ENCODE measurements around the gene HIRIP3.
A peak's percentile ranks its signal among the peaks of the same experiment; 100 is the strongest.

The HIRIP3 gene

GRCh38 chr16:29996766-29997250 lies 1.4 kb upstream of the HIRIP3 start:
- DNase-seq = no peak

DNA sequence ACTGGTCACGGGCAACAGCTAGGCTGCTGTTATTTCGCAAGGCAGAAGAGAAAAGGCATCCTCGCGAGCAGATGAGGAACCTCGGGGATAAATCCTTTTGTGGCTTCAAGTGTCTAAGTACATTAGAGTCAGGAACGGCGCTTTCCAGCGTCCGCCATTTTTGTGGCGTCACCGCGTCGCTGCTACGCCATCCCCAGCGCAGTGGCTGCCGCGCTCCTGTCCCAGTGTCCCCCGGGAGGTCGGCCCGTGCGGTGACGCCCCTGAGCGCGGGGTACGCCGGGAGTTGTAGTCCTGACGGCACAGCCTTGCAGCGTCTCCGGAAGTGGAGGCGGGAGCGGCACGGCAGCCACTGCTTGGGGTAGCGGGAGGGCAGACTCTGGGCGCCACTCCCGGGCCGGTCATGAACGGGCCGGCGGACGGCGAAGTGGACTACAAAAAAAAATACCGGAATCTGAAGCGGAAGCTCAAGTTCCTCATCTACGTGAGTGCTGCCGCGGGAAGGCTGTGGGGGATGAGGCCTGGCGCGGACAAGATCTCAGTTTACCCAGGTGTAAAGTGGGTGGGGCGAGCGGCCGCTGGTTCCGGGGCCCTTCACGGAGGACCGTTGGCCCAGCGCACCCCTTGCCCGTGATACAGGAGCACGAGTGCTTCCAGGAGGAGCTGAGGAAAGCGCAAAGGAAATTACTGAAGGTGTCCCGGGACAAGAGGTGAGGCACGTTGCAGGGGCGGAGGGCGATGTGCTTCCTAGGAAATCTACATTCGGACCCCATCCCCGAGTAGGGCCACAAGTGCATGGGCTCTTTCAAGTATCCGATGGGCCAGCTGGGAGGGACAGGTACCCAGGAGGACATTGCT lies 721 bp upstream of the HIRIP3 start, which contains the start of gene INO80E:
Gene INO80E, plus strand, starts transcription at position 331 of the 855 bp plus-strand sequence. Its CDS starts 70 bp downstream, at position 401.
- DNase-seq = peak; percentile 97

DNA sequence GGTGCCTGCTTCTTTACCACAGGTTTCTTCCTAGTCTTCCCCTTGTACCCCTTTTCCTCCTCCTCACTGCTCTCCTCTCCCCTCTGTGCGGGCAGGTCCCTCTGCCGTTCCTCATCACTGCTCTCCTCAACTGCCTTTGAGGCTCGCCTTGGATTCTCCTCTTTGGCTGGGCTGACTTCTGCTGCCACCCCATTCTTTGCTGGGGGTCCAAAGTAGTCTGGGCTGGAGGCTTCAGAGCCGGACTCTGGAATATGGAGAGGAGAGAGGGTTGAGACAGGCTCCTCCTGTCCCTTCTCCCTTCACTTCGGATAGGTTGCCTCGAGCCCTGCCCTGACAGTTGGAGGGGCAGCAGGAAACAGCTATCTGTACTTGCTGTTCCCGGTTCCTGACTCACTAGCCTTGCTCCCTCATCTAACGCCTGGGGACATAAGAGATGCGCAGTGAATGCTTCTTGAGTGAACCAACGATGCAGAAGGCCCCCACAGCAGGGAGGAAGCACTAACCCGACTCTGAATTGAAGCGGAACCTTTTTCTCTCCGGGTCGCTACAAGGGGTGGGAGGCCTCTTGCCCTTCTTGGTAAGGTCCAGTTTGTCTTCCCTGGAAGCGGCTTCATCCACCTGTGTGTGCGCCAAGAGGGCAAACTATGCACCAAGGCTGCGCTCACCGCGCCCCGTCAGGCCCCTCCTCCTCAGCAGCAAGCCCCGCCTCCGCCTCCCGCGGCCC lies 655 bp downstream of the HIRIP3 start:
- DNase-seq = peak; percentile 74

DNA sequence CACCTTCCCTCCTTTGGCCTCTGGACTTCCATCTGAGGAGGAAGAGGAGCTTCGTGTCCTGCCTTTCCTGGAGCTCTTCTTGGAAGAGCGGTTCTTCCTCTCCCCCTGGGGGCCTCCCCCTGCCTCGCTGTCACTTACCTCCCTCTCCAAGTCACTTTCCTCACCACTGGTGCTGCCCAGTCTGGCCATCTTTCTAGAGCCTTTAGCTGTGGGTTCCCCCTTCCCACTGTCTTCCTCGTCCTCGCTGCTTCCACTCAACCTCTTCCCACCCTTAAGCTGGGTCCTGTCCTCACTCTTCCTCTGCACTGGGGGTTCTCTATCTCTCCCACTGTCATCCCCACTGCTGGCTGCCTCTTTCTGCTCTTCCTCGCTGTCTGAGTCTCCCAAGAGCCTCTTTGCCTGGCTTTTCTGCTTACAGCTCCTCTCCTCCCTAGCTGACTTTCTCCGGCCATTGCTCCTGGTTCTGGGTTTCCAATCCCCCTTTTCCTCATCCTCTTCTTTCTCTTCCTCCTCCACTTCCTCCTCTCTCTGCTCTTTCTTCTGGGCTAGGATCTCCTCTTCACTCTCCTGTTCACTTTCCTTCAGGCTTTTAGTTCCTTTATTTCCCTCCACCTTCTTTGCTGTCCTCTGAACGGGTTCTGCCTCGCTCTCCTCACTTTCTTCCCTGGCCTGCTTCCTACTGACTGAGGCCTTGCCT lies 1.4 kb downstream of the HIRIP3 start:
- DNase-seq = no peak

DNA sequence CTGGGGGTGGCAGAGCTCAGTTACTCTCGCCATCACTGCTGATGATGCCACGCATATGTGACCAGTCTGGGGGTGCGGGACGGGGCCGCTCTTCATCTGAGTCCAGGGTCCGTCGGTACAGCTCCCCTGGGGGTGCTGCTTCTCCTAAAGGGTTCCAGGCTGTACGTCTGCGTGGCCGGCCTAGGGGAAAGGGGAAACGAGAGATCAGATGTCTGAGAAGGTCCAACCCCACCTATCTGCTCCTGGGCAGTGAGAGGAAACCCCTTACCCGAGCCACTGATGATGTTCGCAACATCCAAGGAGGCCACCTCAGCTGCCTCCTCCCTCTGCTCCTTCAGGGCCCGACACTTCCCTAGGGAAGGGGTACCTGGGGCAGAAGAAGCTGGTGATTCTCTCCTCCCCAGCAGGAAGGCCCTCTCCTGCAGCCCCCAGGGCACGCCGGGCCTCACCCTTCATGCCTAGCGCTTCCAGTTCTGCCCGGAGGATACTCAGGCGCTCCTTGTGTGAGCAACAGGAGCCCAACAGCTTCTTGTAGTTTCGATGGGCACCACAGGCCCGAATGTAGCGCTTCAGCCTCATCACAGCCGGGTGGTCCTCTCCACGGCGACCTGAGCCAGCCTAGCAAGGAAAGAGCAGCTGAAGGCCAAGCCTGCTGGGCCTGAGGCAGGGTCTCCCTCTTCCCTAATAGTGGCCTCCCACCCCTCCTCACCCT lies 2.1 kb downstream of the HIRIP3 start:
- no peak for DNase-seq

GRCh38 chr16:29992344-29992967 lies 3.0 kb downstream of the HIRIP3 start:
- DNase-seq = no peak

- DNase-seq = no peak
These were observed 3.9 kb downstream of the HIRIP3 start for GRCh38 chr16:29991571-29991904.

DNA sequence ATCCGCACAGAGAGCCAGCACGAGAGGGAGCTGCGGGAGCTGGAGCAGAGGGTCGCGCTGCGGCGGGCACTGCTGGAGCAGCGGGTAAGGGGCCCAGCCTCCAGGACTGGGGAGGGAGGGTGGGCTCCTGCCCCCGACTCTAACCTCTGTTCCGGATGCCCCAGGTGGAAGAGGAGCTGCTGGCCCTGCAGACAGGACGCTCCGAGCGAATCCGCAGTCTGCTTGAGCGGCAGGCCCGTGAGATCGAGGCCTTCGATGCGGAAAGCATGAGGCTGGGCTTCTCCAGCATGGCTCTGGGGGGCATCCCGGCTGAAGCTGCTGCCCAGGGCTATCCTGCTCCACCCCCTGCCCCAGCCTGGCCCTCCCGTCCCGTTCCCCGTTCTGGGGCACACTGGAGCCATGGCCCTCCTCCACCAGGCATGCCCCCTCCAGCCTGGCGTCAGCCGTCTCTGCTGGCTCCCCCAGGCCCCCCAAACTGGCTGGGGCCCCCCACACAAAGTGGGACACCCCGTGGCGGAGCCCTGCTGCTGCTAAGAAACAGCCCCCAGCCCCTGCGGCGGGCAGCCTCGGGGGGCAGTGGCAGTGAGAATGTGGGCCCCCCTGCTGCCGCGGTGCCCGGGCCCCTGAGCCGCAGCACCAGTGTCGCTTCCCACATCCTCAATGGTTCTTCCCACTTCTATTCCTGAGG lies 4.4 kb downstream of the HIRIP3 start:
- DNase-seq = no peak

DNA sequence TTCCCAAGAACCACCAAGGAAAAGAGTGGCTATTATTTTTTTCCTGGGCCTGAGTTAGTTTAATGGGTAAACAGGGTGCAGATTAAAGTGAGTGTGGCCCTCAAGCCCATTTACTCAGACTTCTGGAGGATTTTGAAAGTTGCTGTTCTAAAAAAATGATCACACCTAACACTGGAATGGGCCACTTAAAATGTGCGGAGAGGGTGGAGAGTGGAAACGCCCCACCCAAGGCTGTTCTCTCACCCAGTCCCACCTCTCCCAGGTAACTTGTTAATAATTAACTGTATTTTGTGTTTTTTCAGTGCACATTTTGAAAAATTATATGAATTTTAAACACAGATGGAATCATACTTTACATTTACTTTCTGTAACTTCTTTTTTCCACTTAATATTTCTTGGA lies 5.4 kb downstream of the HIRIP3 start:
- DNase-seq = no peak

GRCh38 chr16:29989111-29989858 lies 6.1 kb downstream of the HIRIP3 start:
- no peak for DNase-seq

DNA sequence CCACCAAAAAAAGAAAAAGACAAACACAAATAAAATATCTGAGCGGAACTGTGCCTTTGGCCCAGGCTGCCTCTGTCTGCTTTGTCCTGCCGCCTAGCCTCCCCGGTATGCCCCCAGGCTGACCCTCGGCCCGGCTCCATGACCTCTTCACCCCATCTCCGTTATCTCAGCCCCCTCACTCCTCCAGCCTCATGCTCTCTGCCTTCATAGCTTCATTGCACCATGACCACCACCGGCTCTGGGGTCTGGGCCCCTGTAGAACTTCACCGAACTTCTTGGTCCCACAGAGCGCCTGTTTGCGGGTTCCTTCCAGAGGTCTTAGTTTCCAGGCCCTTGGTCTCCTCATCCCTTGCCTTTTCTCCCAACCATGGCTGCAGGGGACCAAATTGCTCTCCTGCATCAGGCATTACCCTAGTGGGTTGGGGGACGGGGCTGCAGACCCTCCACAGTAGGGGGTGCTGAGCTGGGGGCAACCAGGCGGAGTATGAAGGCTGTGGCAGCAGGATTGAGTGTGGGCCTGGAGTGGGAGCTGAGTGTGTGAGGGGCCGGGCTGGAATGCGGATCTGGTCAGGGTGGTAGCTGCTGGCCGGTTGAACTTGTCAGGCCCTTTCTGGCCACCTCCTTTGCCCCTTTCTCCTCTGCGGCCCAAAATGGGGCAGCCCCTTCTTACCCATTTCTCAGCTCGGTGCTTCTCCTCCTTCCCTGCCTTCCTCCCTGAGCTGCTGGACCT lies 6.9 kb downstream of the HIRIP3 start:
- DNase-seq = no peak

DNA sequence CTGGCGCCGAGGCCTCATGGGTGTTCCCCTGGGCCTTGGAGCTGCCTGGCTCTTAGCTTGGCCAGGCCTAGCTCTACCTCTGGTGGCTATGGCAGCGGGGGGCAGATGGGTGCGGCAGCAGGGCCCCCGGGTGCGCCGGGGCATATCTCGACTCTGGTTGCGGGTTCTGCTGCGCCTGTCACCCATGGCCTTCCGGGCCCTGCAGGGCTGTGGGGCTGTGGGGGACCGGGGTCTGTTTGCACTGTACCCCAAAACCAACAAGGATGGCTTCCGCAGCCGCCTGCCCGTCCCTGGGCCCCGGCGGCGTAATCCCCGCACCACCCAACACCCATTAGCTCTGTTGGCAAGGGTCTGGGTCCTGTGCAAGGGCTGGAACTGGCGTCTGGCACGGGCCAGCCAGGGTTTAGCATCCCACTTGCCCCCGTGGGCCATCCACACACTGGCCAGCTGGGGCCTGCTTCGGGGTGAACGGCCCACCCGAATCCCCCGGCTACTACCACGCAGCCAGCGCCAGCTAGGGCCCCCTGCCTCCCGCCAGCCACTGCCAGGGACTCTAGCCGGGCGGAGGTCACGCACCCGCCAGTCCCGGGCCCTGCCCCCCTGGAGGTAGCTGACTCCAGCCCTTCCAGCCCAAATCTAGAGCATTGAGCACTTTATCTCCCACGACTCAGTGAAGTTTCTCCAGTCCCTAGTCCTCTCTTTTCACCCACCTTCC lies 7.9 kb downstream of the HIRIP3 start:
- no peak for DNase-seq

- no peak for DNase-seq
These were observed 8.5 kb downstream of the HIRIP3 start for GRCh38 chr16:29986931-29987330.

GRCh38 chr16:29986231-29986630 lies 9.2 kb downstream of the HIRIP3 start:
- no peak for DNase-seq

- no peak for DNase-seq
These were observed 10.1 kb downstream of the HIRIP3 start for GRCh38 chr16:29985271-29985811.

DNA sequence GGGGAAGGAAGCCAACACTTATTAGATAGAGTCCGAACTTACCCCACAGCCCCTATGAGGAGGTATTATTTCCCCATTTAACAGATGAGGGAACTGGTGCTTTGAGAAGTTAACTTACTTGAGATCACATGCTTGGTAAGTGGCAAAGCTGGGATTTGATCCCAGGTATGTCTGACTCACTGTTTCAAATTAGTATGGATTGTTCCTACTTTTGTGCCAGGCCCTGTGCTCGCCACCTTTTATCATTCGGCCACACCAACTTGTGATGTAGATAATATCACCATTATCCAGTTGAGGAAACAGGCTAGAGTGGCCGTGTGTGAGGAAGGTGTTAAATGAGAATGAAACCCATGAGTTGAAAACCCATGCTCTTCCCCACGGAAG lies 10.7 kb downstream of the HIRIP3 start:
- DNase-seq = no peak

- no peak for DNase-seq
These were observed 11.2 kb downstream of the HIRIP3 start for GRCh38 chr16:29984137-29984763.

- no peak for DNase-seq
These were observed 11.8 kb downstream of the HIRIP3 start for GRCh38 chr16:29983420-29984136.

All from CD4-positive, alpha-beta T cell treated with Interferon gamma for 1 hour (primary cell).